GM18502 (cell line): ENCODE results near the gene GRIK4.
A peak's percentile ranks its signal among the peaks of the same experiment; 100 is the strongest.

Experiments used
- ATAC-seq: cut with Tn5 transposase; IDR thresholded peaks from one replicate; pipeline ENCODE4 v1.9.1; 2021; ENCODE audit warnings: mild to moderate bottlenecking; ENCODE audit not compliant: unreplicated experiment, poor library complexity

Gene GRIK4

GRCh38 chr11:120690406-120690805 lies 178.9 kb downstream of the GRIK4 start:
- no peak for ATAC-seq

GRCh38 chr11:120694726-120695125 lies 183.2 kb downstream of the GRIK4 start:
- no peak for ATAC-seq

- no peak for ATAC-seq
Observed at GRCh38 chr11:120695426-120695825, 183.9 kb downstream of the GRIK4 start.

- ATAC-seq, result no peak
Observed at GRCh38 chr11:120695939-120696338, 184.4 kb downstream of the GRIK4 start.

- ATAC-seq, result no peak
Observed at GRCh38 chr11:120696597-120697218, 185.2 kb downstream of the GRIK4 start.

- no peak for ATAC-seq
Observed at GRCh38 chr11:120698918-120699317, 187.4 kb downstream of the GRIK4 start.

GRCh38 chr11:120702656-120703055 lies 191.1 kb downstream of the GRIK4 start:
- ATAC-seq, result no peak

- peak; percentile 65 for ATAC-seq
Observed at GRCh38 chr11:120703358-120704152, 192.0 kb downstream of the GRIK4 start.

GRCh38 chr11:120704256-120704750 lies 192.8 kb downstream of the GRIK4 start:
- ATAC-seq, result peak; percentile 21

GRCh38 chr11:120706257-120706656 lies 194.7 kb downstream of the GRIK4 start:
- no peak for ATAC-seq

GRCh38 chr11:120707098-120707497 lies 195.6 kb downstream of the GRIK4 start:
- ATAC-seq, result no peak

- ATAC-seq, result no peak
Observed at GRCh38 chr11:120707663-120708062, 196.1 kb downstream of the GRIK4 start.

GRCh38 chr11:120708511-120709183 lies 197.1 kb downstream of the GRIK4 start:
- no peak for ATAC-seq

GRCh38 chr11:120709808-120710207 lies 198.3 kb downstream of the GRIK4 start:
- peak; percentile 93 for ATAC-seq

- ATAC-seq, result peak; percentile 37
Observed at GRCh38 chr11:120710354-120711131, 199.0 kb downstream of the GRIK4 start.

- ATAC-seq, result no peak
Observed at GRCh38 chr11:120712014-120712413, 200.5 kb downstream of the GRIK4 start.

- no peak for ATAC-seq
Observed at GRCh38 chr11:120712881-120713280, 201.3 kb downstream of the GRIK4 start.

GRCh38 chr11:120713296-120713695 lies 201.7 kb downstream of the GRIK4 start:
- ATAC-seq, result no peak

- no peak for ATAC-seq
Observed at GRCh38 chr11:120714438-120714837, 202.9 kb downstream of the GRIK4 start.

GRCh38 chr11:120715239-120715638 lies 203.7 kb downstream of the GRIK4 start:
- ATAC-seq, result no peak
